ENCODE data around the gene SULT1E1.

The SULT1E1 gene, protein sequence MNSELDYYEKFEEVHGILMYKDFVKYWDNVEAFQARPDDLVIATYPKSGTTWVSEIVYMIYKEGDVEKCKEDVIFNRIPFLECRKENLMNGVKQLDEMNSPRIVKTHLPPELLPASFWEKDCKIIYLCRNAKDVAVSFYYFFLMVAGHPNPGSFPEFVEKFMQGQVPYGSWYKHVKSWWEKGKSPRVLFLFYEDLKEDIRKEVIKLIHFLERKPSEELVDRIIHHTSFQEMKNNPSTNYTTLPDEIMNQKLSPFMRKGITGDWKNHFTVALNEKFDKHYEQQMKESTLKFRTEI

DNA sequence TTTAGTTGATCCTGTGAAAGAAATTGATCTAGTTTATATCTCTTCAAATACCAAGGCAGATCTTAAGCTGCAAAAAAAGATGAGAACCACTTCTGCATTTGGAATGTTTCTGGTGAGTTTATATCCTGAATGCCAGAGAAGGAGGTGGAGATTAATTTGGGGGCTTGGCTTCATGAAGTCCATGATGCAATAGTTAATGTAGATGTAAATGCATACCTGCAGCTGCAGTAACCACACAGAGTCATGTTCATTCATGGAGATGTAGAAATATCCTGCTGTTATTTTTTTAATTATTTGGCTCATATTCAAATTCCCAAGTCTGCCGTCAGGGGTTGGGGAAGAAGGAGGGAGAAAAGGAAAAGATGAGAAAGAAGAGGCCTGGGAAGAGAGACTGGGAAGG, at the start of gene SULT1E1:
TSS of gene SULT1E1 (minus strand) at position 94 of the 400 bp plus-strand sequence. CDS start 2,501 bp downstream, outside the sequence.
- DNase-seq = no peak

DNA sequence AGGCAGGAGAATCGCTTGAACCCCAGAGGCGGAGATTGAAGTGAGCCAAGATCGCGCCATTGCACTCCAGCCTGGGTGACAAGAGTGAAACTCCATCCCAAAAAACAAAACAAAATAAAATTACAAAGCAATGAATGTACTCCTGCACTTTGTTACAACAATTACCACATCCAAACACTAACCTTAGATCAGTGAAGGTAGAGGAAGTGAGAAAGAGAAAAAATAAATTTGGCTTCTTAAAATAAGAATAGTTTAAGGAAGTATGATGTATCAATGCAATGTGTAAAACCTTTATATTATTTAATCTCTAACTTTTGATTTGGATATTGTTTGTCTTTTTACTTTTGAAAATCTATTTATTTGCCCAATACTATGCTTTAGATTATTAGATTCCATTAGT, 49.2 kb upstream of the SULT1E1 start:
- DNase-seq = no peak

DNA sequence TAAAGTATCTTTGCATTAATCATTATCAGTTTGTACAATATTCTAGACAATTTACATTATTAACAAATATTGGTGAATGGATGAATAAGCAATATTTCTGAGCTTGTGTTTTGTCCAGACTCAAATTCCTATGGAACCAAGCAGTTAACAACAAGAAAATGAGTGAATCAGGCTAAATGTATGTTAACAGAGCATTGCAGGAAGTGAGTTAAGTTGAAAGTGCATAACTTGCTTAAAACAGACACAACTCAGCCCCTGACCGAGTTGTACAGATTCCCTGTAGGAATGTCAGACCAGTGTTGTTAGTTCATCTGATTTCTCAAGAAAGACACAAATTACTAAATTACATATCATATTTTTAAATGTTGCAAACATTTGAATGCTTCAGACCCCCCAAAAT, 47.2 kb upstream of the SULT1E1 start:
- no peak for DNase-seq

DNA sequence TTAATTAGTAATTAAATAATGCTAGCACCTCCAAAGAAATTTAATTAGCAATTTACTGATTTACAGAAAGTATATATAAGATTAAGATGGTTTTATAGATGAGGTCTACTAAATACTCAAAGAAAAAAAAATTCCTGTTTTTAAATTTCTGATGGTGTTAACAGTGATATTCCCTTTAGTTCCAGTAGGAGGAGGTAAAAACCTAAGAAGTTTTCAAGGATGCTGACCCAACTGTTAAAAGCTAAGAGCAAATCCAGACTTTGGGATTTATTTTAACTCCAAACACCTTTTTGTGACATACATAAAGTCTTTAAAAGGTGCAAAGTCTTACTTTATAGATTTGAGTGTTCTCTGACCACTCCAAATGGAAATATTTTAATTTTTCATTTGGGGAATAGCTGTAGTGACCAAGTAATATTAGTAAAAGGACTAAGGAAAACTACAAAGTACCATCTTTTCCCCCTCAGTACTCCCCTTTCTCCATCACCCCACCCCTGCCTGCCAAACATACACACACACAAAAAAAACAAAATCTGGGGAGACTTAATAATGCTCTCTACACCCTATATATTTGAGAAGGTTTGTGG, 36.7 kb upstream of the SULT1E1 start:
- no peak for DNase-seq

DNA sequence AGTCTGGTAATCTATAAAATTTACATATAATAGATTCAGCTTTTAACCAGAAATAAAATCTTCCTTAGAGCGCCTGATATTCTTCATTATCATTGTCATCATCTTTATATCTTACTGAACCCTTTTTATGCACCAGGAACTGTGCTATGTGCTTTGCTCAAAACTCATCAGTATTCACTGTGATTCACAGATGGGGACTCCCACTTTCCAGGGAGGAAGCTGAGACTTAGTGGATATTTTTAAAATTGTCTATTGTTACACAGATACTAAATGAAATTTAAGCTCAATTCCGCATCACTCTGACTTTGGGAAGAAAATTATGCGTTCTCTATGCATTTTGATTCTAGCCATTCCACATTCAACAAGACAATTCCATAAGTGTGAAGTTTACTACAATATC, 34.8 kb upstream of the SULT1E1 start:
- peak in 2 of 56 donors; percentile 0 for DNase-seq

DNA sequence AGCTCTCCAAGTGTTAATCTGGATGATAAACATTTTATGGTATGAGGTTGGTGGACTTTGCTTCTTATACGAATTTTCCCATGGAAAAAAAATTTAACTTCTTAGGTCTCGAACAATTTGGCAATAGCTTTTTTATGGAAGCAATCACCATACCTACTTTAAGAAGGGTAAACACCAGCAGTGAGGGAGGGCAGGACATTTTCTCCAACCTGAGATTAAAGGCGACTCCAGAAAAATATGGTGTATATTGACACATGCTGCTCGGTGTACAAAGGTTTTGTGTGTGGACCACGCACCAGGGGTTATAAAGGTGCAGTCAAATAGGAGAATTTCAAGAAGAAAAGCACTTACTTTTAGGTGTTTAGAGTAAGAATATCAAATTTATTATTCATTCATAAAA, 34.2 kb upstream of the SULT1E1 start:
- no peak for DNase-seq

DNA sequence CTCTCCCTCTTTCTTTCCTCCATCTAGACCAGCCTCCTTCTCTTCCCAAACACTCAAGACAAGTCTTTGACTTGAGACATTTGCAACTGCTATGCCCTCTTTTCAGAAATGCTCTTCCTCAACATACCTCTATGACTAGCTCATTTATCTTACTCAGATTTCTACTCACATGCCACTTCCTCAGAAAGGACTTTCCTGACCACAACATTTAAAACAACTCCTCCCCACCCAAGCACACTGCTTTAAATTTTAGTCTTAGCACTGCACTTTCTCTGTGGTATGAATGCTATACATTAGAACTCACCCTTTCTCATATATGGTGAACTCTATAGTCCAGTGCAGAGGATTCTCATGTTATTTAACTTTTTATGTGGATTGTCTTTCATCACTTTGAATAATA, 28.4 kb upstream of the SULT1E1 start:
- DNase-seq = no peak

DNA sequence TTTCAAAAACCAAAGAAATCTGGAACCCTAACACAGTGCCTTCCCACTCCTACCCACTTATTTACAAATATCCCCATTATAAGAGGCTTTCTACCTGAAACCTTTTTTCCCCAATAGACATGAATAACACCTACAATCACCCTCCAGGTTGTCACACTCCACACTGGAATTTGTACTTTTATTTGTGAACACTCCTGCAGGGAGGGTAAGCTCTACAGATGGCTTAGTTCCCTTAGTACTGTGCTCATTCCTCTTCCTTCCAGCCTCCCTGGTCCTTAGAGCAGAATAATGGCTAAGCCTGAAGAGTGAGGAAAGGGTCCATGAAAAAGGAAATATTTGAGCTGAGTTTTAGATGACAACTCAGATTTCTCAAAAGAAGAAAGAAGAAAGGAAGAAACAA, 22.2 kb upstream of the SULT1E1 start:
- DNase-seq = no peak

DNA sequence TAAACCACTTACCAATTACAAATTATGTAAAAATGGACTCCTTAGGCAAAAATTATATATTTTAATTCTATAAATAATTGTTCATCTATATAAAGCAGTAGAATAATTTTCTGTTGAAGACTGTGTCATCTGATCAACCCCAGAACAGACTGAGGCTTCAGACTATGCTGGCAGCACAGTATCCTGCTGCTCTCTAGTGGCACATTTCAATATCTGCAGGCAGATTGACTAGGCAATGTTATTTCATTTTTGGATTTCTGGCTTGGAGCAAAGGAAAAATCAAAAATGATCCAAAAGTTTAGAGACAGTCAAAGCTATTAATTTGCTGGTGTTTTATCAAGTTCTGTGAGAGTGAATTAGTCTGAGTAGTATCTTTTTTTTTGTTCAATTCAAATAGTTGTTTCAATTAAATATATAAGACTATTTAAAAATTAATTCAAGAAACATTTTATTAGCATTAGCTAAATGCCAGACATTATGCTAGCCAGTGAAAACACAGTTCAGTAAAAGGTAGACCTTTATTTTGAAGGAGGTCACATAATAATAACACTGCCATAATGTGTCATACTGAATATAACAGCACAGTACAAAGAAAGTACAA, 21.3 kb upstream of the SULT1E1 start:
- peak in 14 of 56 donors; percentile 0 to 32 (median 3) for DNase-seq

DNA sequence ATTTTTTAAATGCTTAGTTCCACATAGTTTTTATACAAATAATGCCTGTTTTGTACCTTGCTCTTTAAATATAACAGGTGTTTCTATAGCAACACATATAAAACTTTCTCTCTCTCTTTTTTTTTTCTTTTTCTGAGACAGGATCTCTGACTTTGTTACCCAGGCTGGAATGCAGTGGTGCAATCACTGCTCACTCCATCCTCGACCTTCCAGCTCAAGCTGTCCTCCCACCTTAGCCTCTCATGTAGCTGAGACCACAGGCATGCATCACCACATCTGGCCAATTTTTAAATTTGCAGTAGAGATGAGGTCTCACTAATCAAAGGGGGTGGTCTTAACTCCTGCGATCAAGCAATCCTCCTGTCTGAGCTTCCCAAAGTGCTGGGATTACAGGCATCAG, 18.3 kb upstream of the SULT1E1 start:
- no peak for DNase-seq

DNA sequence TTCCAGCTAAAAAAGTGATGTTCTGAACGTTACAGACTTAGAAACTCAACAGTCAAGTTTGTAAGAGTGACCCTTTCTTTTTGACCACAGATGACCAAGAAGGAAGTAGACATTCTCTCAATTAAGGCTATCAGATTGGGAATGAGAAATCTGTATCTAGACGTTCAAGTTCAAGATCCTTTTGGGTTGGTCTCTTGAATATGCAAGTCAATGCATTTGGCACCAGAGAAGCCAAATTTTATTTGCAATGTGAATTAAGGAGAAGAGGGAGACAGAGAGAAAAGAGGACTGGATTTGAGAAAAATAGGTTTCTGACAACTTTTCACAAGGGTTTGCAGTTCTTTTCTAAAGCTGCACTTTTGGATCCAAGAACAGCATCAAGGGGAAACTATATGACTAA, 17.5 kb upstream of the SULT1E1 start:
- no peak for DNase-seq

DNA sequence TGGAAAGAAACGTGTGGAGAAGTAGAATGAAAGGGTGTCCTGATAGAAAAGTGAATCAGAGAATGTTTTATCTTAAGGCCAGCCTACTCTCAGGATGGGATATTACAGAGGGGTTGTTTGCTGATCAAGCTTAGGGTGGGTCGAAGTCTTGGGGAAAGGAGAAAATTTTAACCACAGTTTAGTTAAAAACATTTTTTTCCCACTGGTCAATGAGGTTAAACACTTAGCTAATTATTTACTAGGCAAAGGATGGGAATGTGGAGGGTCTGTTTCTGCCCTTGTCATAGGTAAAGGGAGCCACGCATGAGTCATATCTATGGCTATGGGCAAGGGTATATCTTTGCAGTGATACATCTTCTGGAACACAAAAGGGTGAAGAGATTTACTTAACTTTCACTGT, 16.1 kb upstream of the SULT1E1 start:
- DNase-seq = no peak

DNA sequence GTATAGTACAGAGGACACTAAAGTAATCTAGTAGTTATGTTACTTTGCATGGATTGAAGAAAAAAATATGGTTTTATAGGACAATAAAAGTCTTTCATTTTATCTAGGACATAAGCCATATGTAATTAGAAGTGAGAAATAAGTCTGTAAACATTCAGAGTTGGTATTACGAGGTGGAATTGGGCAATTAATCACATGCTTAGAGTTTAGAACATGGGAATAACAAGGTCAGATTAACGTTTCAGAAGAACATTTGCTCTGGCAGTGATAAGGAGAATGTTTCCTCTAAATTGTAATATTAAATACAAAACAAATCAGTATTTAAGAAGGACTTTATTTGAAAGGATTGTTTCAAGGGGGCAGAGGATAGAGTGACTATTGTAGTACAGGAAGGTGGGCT, 15.6 kb upstream of the SULT1E1 start:
- DNase-seq = no peak

DNA sequence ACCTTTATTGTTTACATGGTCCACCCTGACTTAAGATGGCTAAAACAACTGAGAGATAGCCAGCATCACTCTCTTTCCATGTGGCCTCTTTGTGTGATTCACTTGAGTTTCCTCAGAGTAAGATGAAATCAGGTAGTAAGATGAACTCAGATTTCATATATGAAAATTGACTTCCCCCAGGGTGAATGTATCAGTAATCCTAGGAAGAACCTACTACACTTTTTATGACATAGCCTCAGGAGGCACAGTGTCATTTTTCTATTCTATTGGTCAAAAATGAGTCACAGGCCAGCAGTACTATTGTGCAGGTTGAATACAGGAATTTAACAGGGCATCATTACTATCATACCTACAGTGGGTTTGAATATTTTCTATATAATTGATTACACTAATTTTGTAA, 14.6 kb upstream of the SULT1E1 start:
- no peak for DNase-seq

DNA sequence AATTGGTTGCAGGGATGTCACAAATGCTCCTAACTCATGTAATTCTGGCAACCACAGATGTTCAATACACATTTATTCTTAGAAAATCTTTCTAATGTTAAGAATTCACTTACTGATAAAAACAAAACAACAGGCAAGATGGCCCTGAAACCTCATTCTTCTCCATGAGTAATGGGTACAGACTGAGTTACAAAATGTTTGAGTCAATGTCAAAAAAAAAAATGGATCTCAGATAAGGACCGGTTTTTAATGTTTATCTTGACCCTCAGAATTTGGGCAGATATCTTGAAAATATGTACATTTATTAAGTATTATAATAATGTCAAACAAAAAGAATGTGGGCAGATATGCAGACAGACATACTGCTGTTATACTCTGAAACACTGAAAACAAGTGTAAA, 1.8 kb upstream of the SULT1E1 start:
- no peak for DNase-seq

DNA sequence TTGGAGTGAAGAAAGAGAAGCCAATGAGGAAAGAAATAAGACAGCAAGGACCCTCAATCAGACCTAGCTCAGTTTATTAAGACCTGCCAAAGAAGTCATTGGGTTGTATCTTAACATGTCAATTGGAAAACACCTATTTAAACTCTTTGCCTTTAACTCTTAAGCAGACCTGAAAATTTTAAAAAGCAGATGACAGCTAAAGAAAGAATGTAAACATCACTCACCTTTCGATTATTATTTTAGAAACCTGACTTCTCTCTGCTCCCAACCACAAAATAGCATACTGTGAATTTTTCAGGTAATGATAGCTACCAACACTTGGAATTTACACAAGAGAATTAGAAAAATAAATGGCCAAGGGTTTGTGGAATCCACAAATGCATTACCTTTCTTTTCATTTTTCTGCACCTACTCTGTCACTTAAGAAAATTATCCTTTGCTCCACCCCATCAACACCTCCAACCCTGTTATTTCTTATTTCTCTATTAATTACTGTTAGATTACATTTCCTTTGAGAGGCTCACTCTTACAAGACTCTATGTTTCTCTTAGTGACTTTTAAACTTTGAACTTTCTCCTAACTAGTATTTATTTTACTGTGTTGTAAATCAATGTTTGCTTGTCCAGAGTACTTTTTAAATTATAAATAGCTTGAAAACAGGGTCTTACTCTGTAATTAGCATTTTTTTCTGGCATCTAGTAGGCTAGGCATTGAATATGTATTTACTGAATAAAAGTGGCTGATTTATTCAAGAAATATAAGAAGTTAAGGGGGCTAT, 765 bp upstream of the SULT1E1 start:
- no peak for DNase-seq

DNA sequence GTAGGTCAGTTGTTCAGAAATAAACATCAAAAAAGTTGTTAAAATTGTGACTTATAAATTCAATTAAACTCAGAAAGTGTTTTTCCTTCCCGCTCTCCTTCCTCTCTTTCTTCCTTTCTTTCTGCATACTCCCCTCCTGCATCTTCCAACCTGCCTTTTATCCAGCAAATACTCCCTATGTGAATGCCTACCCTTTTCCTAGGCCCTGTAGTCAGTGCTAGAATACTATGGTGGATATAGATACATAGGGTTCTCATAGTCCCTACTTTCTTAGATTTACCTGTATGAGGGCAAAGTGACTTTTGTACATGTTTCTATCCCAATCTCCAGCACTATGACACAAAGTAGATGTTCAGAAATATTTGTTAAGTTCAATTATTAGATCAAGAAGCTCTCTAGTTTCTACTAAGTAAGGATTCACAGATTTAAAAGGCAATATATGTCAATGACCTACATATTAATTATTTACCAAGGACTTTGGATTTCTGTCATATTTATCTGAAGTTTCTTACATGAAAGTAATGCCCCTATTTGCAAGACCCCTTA, 732 bp downstream of the SULT1E1 start:
- DNase-seq = no peak

DNA sequence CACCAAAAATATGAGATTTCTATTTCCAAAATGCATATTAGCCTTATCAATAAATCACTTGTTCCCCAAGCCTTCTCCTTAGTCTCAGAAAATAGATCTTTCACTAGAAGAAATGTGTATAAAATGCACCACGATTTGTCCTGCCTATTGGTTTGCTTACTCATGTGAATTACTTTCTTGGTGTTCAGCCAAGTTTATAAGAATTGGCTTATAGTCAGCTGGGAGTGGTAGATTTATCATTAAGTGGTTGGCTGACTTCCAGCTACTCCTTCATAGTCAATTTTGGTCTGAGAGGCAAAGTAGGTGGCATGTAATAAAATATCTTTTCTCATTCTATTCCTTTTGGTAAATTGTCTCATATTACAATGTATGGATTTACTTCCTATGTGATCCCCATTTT, 1.3 kb downstream of the SULT1E1 start:
- no peak for DNase-seq

DNA sequence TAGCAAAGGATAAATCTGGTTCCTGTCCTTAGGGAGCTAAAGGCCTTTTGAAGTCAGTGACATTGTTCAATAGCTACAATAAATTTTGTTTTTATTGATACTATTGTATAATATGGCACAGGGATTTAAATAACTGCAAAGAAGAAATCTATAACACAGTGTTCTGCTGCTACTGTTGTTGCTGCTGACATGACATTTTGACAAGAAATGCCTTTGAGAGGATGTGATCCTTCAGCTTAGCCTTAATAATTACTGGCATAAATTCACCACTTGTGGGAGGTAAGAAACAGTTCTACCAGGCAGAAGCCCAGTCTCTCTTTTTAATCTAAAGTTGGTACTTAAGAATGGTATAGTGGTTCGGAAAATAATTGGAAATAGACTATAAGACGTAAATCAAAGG, 4.1 kb downstream of the SULT1E1 start:
- no peak for DNase-seq

DNA sequence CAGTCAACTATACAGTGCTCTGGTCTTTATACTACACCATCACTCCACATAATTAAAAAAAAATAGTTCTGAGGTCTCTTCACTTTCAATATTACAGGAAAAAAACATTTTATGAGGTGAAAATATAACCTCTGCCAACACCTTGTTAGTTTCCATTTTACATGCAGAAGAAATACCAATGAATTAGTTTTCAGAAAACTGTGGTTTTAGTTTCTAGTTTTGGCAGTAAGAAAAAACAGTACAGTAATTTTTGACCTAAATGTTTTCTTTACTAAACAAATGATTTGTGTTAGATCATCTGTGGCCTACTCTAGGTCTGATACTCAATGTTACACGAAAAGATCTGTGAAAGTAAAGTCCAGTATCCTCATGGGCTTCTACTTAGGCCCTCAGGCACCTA, 10.0 kb downstream of the SULT1E1 start:
- no peak for DNase-seq

DNA sequence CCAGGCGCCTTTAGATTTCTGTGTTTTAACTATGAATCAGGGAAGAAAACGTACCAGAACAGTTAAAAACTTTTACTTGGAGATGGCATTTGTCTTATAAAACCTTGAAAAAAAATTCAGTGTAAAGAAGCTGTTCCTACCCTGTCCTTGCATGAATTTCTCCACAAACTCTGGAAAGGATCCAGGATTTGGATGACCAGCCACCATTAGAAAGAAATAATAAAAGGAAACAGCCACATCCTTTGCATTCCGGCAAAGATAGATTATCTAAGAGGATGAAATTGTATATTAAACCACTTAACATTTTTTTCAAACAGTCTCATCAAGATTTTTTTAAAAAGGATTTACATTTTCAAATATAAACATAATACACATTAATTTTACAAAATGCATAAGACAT, 10.6 kb downstream of the SULT1E1 start:
- no peak for DNase-seq

DNA sequence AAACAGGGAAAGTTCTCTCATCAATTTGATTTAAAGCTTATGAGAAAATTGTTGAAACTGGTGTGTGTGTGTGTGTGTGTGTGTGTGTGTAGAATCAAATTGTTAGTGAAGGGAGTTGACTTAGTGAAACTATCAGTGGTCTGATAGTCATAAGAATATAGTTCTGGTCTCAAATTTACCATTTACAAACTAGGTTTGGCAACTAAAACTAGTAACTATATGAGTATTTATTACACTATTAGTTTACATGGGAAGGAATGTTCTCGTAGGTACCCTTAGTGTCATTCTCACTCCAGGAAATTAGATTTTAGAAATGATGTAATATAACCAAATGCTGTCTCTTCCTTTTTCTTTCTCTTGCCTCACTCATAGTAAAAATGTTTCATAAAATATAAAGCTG, 11.9 kb downstream of the SULT1E1 start:
- DNase-seq = no peak

Measured in amygdala (tissue), 56 donors.